Upper lobe of left lung (tissue), 4 donors: ENCODE data around the gene KISS1R.

Experiments
- CTCF ChIP-seq, 6 experiments: fragments of 450-650 bp in 4 of 6; fragments of 200-600 bp in 2 of 6; sonication (generic) in 2 of 6; IDR thresholded peaks; one replicate each; pipeline ENCODE4 v1.5.1; 2016 to 2019; ENCODE audit warnings: antibody characterized with exemption in 6 of 6
- POLR2AphosphoS5 ChIP-seq, 2 donors: sonication (generic); formaldehyde crosslinking; IDR thresholded peaks; one replicate each; pipeline ENCODE4 v1.5.1; 2017; ENCODE audit warnings: antibody characterized with exemption in 2 of 2

GRCh38 chr19:881385-882071 is 35.6 kb upstream of the KISS1R start:
- TF ChIP-seq POLR2AphosphoS5 (IDR thresholded peaks at IDR 0.05) (no peak), CTCF (IDR thresholded peaks at IDR 0.05) (no peak)
